ENCODE data around the gene YPEL2. TPM values are rescaled to one million over a fixed set of nuclear protein-coding genes. Genes with fewer than 3 reads are reported as not detected.

YPEL2 gene
- total RNA-seq, 2 donors from 2014 or later = 12.8 to 40.3 TPM

DNA sequence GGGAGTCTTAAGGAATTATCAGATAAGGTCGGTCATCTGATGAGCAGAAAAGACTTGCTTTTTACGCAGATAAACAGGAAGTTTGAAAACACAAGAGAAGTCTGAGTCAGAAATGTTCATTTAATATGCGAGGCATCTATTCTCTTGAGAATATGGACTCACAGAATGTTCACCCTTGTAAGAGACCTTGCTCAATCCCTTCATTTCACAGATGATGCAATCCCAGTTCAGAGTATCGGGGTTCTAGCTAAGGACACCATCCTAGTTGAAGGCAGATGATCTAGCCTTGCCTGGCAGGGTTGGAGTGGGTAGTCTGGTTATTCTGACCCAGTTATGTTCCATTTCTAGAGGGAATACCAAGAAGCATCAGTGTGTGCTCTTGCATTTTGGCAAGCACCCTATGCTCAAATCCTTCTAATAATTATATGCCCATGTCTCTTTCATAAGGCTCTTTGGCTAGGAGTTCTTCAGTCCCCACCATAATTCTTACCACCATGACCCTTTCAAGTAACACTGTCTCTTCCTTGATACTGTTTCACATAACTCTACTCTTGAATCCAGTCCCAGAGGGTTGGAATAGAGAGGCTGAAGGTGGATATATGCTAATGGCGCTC lies 42.5 kb downstream of the YPEL2 start:
- H3K4me3 ChIP-seq = no peak overlapping the region
- no peaks in the 10 kb centered on the region for H3K27me3 ChIP-seq (replicated peaks; ENCODE audit: insufficient read depth)
- no peaks in the 10 kb centered on the region for H3K9me3 ChIP-seq
- WGBS = 65% methylated on average over 5 of the region's 5 CpGs
- no peak for DNase-seq (ENCODE audit: low spot score)
- peak overlapping the region; percentile 64 to 83 for H3K27ac ChIP-seq
- H3K36me3 ChIP-seq = no peaks in the 10 kb centered on the region
- peaks cover 30% of the 10 kb centered on the region for H3K4me1 ChIP-seq (replicated peaks)
- intact Hi-C loops (cut with DNase I) = no loop called here
- no peak for TF ChIP-seq POLR2A (IDR thresholded peaks at IDR 0.05)
- TF ChIP-seq, protein P1, sequence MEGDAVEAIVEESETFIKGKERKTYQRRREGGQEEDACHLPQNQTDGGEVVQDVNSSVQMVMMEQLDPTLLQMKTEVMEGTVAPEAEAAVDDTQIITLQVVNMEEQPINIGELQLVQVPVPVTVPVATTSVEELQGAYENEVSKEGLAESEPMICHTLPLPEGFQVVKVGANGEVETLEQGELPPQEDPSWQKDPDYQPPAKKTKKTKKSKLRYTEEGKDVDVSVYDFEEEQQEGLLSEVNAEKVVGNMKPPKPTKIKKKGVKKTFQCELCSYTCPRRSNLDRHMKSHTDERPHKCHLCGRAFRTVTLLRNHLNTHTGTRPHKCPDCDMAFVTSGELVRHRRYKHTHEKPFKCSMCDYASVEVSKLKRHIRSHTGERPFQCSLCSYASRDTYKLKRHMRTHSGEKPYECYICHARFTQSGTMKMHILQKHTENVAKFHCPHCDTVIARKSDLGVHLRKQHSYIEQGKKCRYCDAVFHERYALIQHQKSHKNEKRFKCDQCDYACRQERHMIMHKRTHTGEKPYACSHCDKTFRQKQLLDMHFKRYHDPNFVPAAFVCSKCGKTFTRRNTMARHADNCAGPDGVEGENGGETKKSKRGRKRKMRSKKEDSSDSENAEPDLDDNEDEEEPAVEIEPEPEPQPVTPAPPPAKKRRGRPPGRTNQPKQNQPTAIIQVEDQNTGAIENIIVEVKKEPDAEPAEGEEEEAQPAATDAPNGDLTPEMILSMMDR (IDR thresholded peaks at IDR 0.05) = no peak

DNA sequence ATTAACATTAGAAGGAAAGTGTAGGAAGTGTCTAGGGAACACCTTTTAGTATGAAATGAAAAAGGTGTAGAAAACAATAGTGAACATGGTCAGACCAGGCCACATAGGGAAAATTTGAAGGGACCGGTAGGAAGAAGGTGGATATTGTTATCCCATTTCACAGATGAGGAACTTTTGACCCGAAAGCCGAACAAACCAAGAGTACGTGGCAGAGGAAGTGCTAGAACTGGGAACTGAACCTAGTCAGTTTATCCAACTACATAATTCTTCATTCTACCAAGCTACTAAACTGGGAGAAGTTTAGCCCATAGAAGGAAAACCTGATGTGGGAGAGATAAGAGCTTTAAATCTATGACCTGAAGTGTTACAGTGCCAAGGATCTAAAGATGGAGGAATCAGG lies 43.2 kb downstream of the YPEL2 start:
- no peaks in the 10 kb centered on the region for H3K9me3 ChIP-seq
- no peak overlapping the region for H3K4me3 ChIP-seq
- DNase-seq (ENCODE audit: low spot score) = no peak
- peak overlapping the region; percentile 34 to 64 for H3K27ac ChIP-seq
- peaks cover 26% of the 10 kb centered on the region for H3K4me1 ChIP-seq (replicated peaks)
- no peaks in the 10 kb centered on the region for H3K36me3 ChIP-seq
- WGBS = 90% methylated on average over 4 of the region's 4 CpGs
- no peaks in the 10 kb centered on the region for H3K27me3 ChIP-seq (replicated peaks; ENCODE audit: insufficient read depth)
- intact Hi-C loops (cut with DNase I) = loop anchor here (5.0 kb wide), 1 partner anchor 53 kb away; no protein-coding TSS in a partner anchor
- TF ChIP-seq, protein P1 (IDR thresholded peaks at IDR 0.05) = no peak
- TF ChIP-seq POLR2AphosphoS5 (IDR thresholded peaks at IDR 0.05) (no peak), POLR2A (IDR thresholded peaks at IDR 0.05) (no peak)

DNA sequence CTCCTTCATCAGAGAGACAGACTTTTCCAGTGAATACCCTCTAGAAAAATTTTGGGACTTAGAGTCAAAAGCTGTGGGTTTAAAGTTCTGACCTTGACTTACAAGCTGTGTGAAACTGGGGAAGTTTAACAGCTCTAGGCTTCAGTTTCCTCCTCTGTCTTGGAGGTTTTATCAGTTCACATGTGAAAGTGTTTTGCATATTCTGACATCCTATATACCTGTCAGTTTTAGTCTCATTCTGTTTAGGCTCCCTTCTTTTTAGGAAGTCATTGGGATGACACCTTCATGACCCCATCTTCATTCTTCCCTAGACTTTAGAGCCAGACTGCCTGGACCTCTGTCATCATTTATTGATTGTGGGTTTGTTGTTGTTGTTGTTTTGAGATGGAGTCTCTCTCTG lies 44.4 kb downstream of the YPEL2 start:
- Histone ChIP-seq H3K27ac (no peak overlapping the region), H3K4me1 (replicated peaks) (peaks cover 18% of the 10 kb centered on the region), H3K36me3 (no peaks in the 10 kb centered on the region), H3K9me3 (no peaks in the 10 kb centered on the region), H3K4me3 (no peak overlapping the region), H3K27me3 (replicated peaks; ENCODE audit: insufficient read depth) (no peaks in the 10 kb centered on the region)
- TF ChIP-seq POLR2AphosphoS5 (IDR thresholded peaks at IDR 0.05) (no peak), POLR2A (IDR thresholded peaks at IDR 0.05) (no peak)
- TF ChIP-seq, protein P1 (IDR thresholded peaks at IDR 0.05) = no peak
- DNase-seq (ENCODE audit: low spot score) = no peak
- intact Hi-C loops (cut with DNase I) = loop anchor here (5.0 kb wide), 1 partner anchor 51 kb away; no protein-coding TSS in a partner anchor

DNA sequence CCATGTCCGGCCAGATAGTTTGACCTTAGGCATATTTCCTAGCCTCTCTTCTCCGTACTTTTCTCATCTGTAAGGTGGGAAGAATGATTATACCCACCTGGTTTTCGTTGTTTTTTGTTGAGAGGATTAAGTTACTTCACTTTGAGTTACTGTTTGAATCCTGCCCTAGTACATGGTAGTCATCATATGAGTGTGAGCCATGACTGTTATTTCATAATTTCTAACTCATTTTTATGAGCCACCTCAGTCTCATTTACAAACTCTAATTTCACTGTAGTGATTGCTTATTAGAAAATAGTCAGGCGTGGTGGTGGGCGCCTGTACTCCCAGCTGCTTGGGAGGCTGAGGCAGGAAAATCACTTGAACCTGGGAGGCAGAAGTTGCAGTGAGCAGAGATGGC lies 45.1 kb downstream of the YPEL2 start:
- Histone ChIP-seq H3K4me1 (replicated peaks) (peaks cover 19% of the 10 kb centered on the region), H3K4me3 (no peak overlapping the region), H3K27ac (no peak overlapping the region), H3K9me3 (no peaks in the 10 kb centered on the region), H3K27me3 (replicated peaks; ENCODE audit: insufficient read depth) (no peaks in the 10 kb centered on the region), H3K36me3 (no peaks in the 10 kb centered on the region)
- DNase-seq (ENCODE audit: low spot score) = no peak
- TF ChIP-seq, protein P1 (IDR thresholded peaks at IDR 0.05) = no peak
- TF ChIP-seq POLR2A (IDR thresholded peaks at IDR 0.05) = no peak
- no peak for TF ChIP-seq POLR2AphosphoS5 (IDR thresholded peaks at IDR 0.05)
- WGBS = 97% methylated on average over 5 of the region's 5 CpGs
- intact Hi-C loops (cut with DNase I) = loop anchor here (5.0 kb wide), 1 partner anchor 51 kb away; no protein-coding TSS in a partner anchor

DNA sequence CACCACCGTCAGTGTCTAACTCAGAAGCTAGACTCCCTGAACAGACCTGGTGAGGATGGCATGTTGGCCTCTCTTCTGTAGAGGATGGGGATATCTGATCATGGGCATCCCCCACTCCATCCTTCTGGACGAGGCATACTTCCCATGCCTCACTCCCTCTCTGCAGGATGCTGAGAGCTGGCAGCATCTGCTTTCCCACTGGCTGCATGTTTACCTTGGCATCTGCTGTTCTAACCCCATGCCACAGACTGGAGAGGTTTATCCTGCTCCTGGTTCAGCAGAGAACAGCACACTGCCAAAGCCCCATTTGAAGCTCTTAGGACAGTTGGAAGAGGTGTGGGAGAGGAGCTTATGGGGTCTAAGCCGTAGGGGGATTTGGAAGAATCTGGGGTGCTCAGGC lies 46.0 kb downstream of the YPEL2 start:
- Histone ChIP-seq H3K4me3 (no peak overlapping the region), H3K36me3 (no peaks in the 10 kb centered on the region), H3K9me3 (no peaks in the 10 kb centered on the region), H3K27ac (peak overlapping the region; percentile 8 to 16), H3K27me3 (replicated peaks; ENCODE audit: insufficient read depth) (no peaks in the 10 kb centered on the region), H3K4me1 (replicated peaks) (peaks cover 19% of the 10 kb centered on the region)
- no peak for TF ChIP-seq POLR2AphosphoS5 (IDR thresholded peaks at IDR 0.05)
- TF ChIP-seq, protein P1 (IDR thresholded peaks at IDR 0.05) = no peak
- no peak for TF ChIP-seq POLR2A (IDR thresholded peaks at IDR 0.05)
- no peak for DNase-seq (ENCODE audit: low spot score)
- intact Hi-C loops (cut with DNase I) = loop anchor here (5.0 kb wide), 1 partner anchor 50 kb away; no protein-coding TSS in a partner anchor
- WGBS = 52% methylated on average over 3 of the region's 3 CpGs

All from prostate gland (tissue), 2 donors.